Osteoblast (primary cell): ENCODE measurements around the gene PTPRB. TPM values are rescaled to one million over a fixed set of nuclear protein-coding genes. Genes with fewer than 3 reads are reported as not detected.

Source experiments
- DNase-seq: peaks from one replicate; pipeline ENCODE4 v3.0.0; 2011; ENCODE audit warnings: low spot score, mixed read lengths; ENCODE audit not compliant: insufficient read length; ENCODE audit errors: missing footprints
- H2AFZ ChIP-seq: 2 replicates; pipeline ENCODE4 v1.6.0; 2011; ENCODE audit warnings: mild to moderate bottlenecking, low read length
- H3K27ac ChIP-seq: 2 replicates; pipeline ENCODE4 v1.5.1; 2011; ENCODE audit warnings: mild to moderate bottlenecking, low read depth, low read length, moderate library complexity
- H3K27me3 ChIP-seq: 2 replicates; pipeline ENCODE4 v1.6.0; 2012; ENCODE audit warnings: mild to moderate bottlenecking, control low read depth, inconsistent platforms, low read length, moderate library complexity; ENCODE audit not compliant: insufficient read depth
- H3K36me3 ChIP-seq: 2 replicates; pipeline ENCODE4 v1.5.1; 2011; ENCODE audit warnings: mild to moderate bottlenecking, low read length, control low read depth, moderate library complexity; ENCODE audit not compliant: insufficient read depth
- H3K4me1 ChIP-seq: 2 replicates; pipeline ENCODE4 v1.5.1; 2011; ENCODE audit warnings: mild to moderate bottlenecking, low read length, control low read depth, moderate library complexity; ENCODE audit not compliant: insufficient read depth
- H3K4me2 ChIP-seq: 2 replicates; pipeline ENCODE4 v1.6.0; 2011; ENCODE audit warnings: mild to moderate bottlenecking, low read length; ENCODE audit not compliant: insufficient read depth
- H3K4me3 ChIP-seq: fragments of 200-600 bp; sonication (generic); 3 replicates; pipeline ENCODE4 v1.5.1; 2012; ENCODE audit warnings: mild to moderate bottlenecking, low read length, inconsistent platforms; ENCODE audit not compliant: insufficient read depth
- H3K79me2 ChIP-seq: 2 replicates; pipeline ENCODE4 v1.6.0; 2012; ENCODE audit warnings: mild to moderate bottlenecking, low read length, control low read depth, inconsistent platforms; ENCODE audit not compliant: insufficient read depth
- H3K9me3 ChIP-seq: 2 replicates; pipeline ENCODE4 v1.5.1; 2011; ENCODE audit warnings: low read depth, low read length, control low read depth
- H4K20me1 ChIP-seq: 2 replicates; pipeline ENCODE4 v1.6.0; 2012; ENCODE audit warnings: mild to moderate bottlenecking, low read length, control low read depth; ENCODE audit not compliant: insufficient read depth
- total RNA-seq: library from RNA; depleted of rRNA; stranded (reverse); fragments of >200 nt; gene quantifications from 2 replicates; pipeline ENCODE4 v1.2.3, GENCODE V29; 2012
- TF ChIP-seq, protein P1 (sequence below): IDR thresholded peaks from 2 replicates; pipeline ENCODE4 v1.5.1; 2011; ENCODE audit warnings: mild to moderate bottlenecking, low read depth, low read length, moderate library complexity; ENCODE audit errors: extremely low read depth

Gene PTPRB
- total RNA-seq, 1 donor: 1.1 TPM

DNA sequence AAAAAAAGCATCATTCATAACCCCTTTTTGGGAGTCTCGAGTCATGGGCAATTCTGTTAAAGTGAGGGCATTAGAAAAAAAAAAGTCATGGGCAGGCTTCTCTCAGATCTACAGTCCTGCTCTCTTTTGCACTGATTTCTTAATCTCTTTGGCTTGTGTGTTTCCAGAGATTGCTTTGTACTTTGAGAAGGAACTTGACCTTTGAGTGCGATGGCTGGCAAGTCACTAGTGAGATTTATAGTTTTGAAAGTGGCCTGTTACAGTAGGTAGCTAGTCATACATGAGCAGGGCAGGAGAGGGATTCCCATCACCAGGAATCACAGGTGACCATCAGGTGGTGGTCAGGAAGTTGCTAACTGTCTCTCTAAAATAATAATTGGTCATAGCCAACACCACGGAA lies 151.5 kb downstream of the PTPRB start:
- TF ChIP-seq, protein P1, sequence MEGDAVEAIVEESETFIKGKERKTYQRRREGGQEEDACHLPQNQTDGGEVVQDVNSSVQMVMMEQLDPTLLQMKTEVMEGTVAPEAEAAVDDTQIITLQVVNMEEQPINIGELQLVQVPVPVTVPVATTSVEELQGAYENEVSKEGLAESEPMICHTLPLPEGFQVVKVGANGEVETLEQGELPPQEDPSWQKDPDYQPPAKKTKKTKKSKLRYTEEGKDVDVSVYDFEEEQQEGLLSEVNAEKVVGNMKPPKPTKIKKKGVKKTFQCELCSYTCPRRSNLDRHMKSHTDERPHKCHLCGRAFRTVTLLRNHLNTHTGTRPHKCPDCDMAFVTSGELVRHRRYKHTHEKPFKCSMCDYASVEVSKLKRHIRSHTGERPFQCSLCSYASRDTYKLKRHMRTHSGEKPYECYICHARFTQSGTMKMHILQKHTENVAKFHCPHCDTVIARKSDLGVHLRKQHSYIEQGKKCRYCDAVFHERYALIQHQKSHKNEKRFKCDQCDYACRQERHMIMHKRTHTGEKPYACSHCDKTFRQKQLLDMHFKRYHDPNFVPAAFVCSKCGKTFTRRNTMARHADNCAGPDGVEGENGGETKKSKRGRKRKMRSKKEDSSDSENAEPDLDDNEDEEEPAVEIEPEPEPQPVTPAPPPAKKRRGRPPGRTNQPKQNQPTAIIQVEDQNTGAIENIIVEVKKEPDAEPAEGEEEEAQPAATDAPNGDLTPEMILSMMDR: no peak
- H3K27me3 ChIP-seq: no peaks in the 10 kb centered on the region
- H3K79me2 ChIP-seq: no peaks in the 10 kb centered on the region
- H2AFZ ChIP-seq: no peak overlapping the region
- H4K20me1 ChIP-seq: no peaks in the 10 kb centered on the region
- no peak for DNase-seq
- no peak overlapping the region for H3K27ac ChIP-seq
- H3K4me2 ChIP-seq: no peak overlapping the region
- no peaks in the 10 kb centered on the region for H3K9me3 ChIP-seq
- H3K4me3 ChIP-seq: no peak overlapping the region
- H3K36me3 ChIP-seq: no peaks in the 10 kb centered on the region
- H3K4me1 ChIP-seq: no peaks in the 10 kb centered on the region

- H4K20me1 ChIP-seq: no peaks in the 10 kb centered on the region
- H2AFZ ChIP-seq: no peak overlapping the region
- H3K36me3 ChIP-seq: no peaks in the 10 kb centered on the region
- no peaks in the 10 kb centered on the region for H3K79me2 ChIP-seq
- no peak overlapping the region for H3K27ac ChIP-seq
- no peak for DNase-seq
- H3K4me1 ChIP-seq: no peaks in the 10 kb centered on the region
- no peaks in the 10 kb centered on the region for H3K9me3 ChIP-seq
- TF ChIP-seq, protein P1: no peak
- no peak overlapping the region for H3K4me3 ChIP-seq
- H3K27me3 ChIP-seq: no peaks in the 10 kb centered on the region
- H3K4me2 ChIP-seq: no peak overlapping the region
These were observed 152.8 kb downstream of the PTPRB start for GRCh38 chr12:70484464-70484863.

DNA sequence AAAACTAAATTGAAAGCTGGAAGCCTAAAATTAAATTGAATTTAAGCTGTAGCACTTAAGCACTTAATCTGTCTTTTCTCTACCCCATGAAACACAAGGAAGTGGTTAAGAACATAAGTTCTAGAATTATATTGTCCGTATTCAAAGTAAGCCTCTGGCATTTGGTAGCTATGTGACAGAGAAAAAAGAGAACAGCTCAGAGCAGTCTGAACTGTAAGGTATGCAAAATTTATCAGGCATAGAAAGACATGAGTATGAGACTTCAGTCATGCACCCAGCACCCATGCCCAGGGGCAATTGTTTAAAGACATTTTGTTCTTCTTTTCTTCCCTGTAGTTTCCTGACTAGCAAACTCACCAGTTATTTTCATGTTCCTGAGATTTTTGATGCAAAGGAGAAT lies 154.5 kb downstream of the PTPRB start:
- Histone ChIP-seq H3K4me1 (no peaks in the 10 kb centered on the region), H3K9me3 (no peaks in the 10 kb centered on the region), H3K79me2 (no peaks in the 10 kb centered on the region), H4K20me1 (no peaks in the 10 kb centered on the region), H2AFZ (no peak overlapping the region), H3K27me3 (no peaks in the 10 kb centered on the region), H3K4me3 (no peak overlapping the region), H3K27ac (no peak overlapping the region), H3K36me3 (no peaks in the 10 kb centered on the region), H3K4me2 (no peak overlapping the region)
- TF ChIP-seq, protein P1: no peak
- DNase-seq: no peak

DNA sequence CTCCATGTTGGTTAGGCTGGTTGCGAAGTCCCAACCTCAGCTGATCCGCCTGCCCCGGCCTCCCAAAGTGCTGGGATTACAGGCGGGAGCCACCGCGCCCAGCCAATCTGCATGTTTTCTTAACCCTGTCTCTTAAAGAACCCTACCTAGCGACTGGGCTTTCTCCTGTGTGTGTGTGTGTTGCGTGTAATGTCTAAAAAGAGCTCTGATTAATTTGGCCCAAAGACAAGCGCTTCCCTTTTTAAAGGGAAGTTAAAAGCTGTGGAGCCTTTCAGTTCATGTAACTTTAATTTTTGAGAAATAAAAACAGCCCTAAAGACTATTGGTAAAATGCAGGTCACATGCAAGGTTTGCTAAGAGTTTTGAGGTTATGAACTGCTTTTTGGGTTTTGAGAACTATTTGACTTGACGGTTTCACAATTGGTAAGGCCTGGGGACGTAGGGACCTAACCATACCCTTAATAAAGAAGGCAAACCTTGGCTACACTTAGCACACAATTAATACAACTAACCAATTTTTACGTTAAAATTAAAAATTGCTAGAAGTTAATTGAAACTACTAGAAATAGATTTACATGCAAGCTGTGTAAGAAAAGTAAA lies 167.9 kb downstream of the PTPRB start:
- no peaks in the 10 kb centered on the region for H3K9me3 ChIP-seq
- H3K4me3 ChIP-seq: no peak overlapping the region
- no peaks in the 10 kb centered on the region for H3K27me3 ChIP-seq
- H3K4me1 ChIP-seq: no peaks in the 10 kb centered on the region
- DNase-seq: peak; percentile 6
- TF ChIP-seq, protein P1: no peak
- no peaks in the 10 kb centered on the region for H4K20me1 ChIP-seq
- no peak overlapping the region for H3K27ac ChIP-seq
- no peak overlapping the region for H3K4me2 ChIP-seq
- no peaks in the 10 kb centered on the region for H3K79me2 ChIP-seq
- no peaks in the 10 kb centered on the region for H3K36me3 ChIP-seq
- H2AFZ ChIP-seq: no peak overlapping the region
